GM12878 (cell line): ENCODE results near the gene ADCY2.

Source experiments
- CBFB ChIP-seq: IDR thresholded peaks from 2 replicates; pipeline ENCODE4 v1.6.1; 2016; ENCODE audit warnings: antibody characterized with exemption, low read depth
- CTCF ChIP-seq, 3 experiments: IDR thresholded peaks in 2 of 3; conservative IDR thresholded peaks in 1 of 3; 2 replicates each; pipeline ENCODE4 v1.5.1; 2011; ENCODE audit warnings: low read depth in 3 of 3, low read length in 3 of 3, mild to moderate bottlenecking in 3 of 3, control low read depth in 2 of 3, moderate library complexity in 2 of 3, inconsistent platforms in 1 of 3, mixed read lengths in 1 of 3; ENCODE audit not compliant: control insufficient read depth in 2 of 3, insufficient read depth in 1 of 3; ENCODE audit errors: extremely low read depth in 1 of 3
- EP300 ChIP-seq, 2 experiments: fragments of 150-350 bp in 1 of 2; IDR thresholded peaks; 2 replicates each; pipeline ENCODE4 v1.6.1; 2011 to 2012; ENCODE audit warnings: low read depth in 2 of 2, low read length in 2 of 2, borderline replicate concordance in 1 of 2, improper control_type of control experiment in 1 of 2, inconsistent platforms in 1 of 2; ENCODE audit not compliant: control insufficient read depth in 1 of 2
- JUNB ChIP-seq: IDR thresholded peaks from 2 replicates; pipeline ENCODE4 v1.6.1; 2016; ENCODE audit warnings: antibody characterized with exemption, mild to moderate bottlenecking
- KAT2A ChIP-seq: conservative IDR thresholded peaks from 2 replicates; pipeline ENCODE4 v1.6.1; 2011; ENCODE audit warnings: low read depth, low read length; ENCODE audit not compliant: control insufficient read depth
- MYC ChIP-seq: IDR thresholded peaks from 2 replicates; pipeline ENCODE4 v1.6.1; 2011; ENCODE audit warnings: mild to moderate bottlenecking, low read length, moderate library complexity, inconsistent platforms; ENCODE audit not compliant: insufficient read depth, insufficient replicate concordance, insufficient read length, severe bottlenecking
- PBX3 ChIP-seq: IDR thresholded peaks from 2 replicates; pipeline ENCODE4 v1.6.1; 2011; ENCODE audit warnings: mild to moderate bottlenecking, low read depth, low read length, moderate library complexity; ENCODE audit not compliant: insufficient replicate concordance
- POU2F2 ChIP-seq: IDR thresholded peaks from 3 replicates; pipeline ENCODE4 v1.6.1; 2011; ENCODE audit warnings: low read depth, mild to moderate bottlenecking, low read length, borderline replicate concordance
- RCOR1 ChIP-seq: conservative IDR thresholded peaks from 2 replicates; pipeline ENCODE4 v1.6.1; 2012; ENCODE audit warnings: low read depth, low read length, improper control_type of control experiment
- TCF7 ChIP-seq: IDR thresholded peaks from 2 replicates; pipeline ENCODE4 v1.6.1; 2014; ENCODE audit warnings: antibody characterized with exemption, borderline replicate concordance

- TF ChIP-seq CTCF (IDR thresholded peaks at IDR 0.05 in 2 of 3, conservative IDR thresholded peaks at IDR 0.05 in 1 of 3; ENCODE audit: control insufficient read depth in 2 of 3, extremely low read depth in 1 of 3, insufficient read depth in 1 of 3, low read depth in 3 of 3, low read length in 3 of 3) (no peak), EP300 (IDR thresholded peaks at IDR 0.05; ENCODE audit: borderline replicate concordance in 1 of 2, control insufficient read depth in 1 of 2, low read depth in 2 of 2, low read length in 2 of 2) (no peak), MYC (no peak), PBX3 (no peak), RCOR1 (no peak), KAT2A (no peak), TCF7 (no peak), POU2F2 (no peak), CBFB (no peak), JUNB (no peak)
These were observed 248.8 kb downstream of the ADCY2 start for GRCh38 chr5:7644723-7645122.
